Trophoblast cell (in vitro differentiated cells and primary cell): ENCODE measurements around the gene BPIFA2.

ENCODE experiments used
- DNase-seq, 2 donors: peaks; one replicate each; pipeline ENCODE4 v3.0.0-alpha.2; 2016
- H2AFZ ChIP-seq: 2 replicates; pipeline ENCODE4 v1.6.1; 2013; ENCODE audit warnings: low read length, moderate library complexity, mild to moderate bottlenecking; ENCODE audit not compliant: insufficient read depth, poor library complexity
- H2AK5ac ChIP-seq: 2 replicates; pipeline ENCODE4 v1.6.1; 2013; ENCODE audit warnings: mild to moderate bottlenecking, low read length
- H2BK120ac ChIP-seq: 2 replicates; pipeline ENCODE4 v1.6.1; 2013; ENCODE audit warnings: low read length, mild to moderate bottlenecking, moderate library complexity; ENCODE audit not compliant: insufficient read depth, poor library complexity
- H2BK12ac ChIP-seq: 2 replicates; pipeline ENCODE4 v1.6.1; 2013; ENCODE audit warnings: mild to moderate bottlenecking, low read length, moderate library complexity
- H2BK5ac ChIP-seq: 2 replicates; pipeline ENCODE4 v1.6.1; 2013; ENCODE audit warnings: low read length, low read depth, moderate library complexity, mild to moderate bottlenecking; ENCODE audit not compliant: poor library complexity
- H3K14ac ChIP-seq: 2 replicates; pipeline ENCODE4 v1.6.1; 2013; ENCODE audit warnings: mild to moderate bottlenecking, low read length
- H3K18ac ChIP-seq: 2 replicates; pipeline ENCODE4 v1.6.1; 2013; ENCODE audit warnings: mild to moderate bottlenecking, low read length
- H3K23ac ChIP-seq: 2 replicates; pipeline ENCODE4 v1.6.1; 2013; ENCODE audit warnings: low read length
- H3K27ac ChIP-seq: 2 replicates; pipeline ENCODE4 v1.5.1; 2013; ENCODE audit warnings: low read depth, mild to moderate bottlenecking, inconsistent platforms, low read length, moderate library complexity
- H3K27me3 ChIP-seq: 2 replicates; pipeline ENCODE4 v1.6.1; 2013; ENCODE audit warnings: inconsistent platforms, mild to moderate bottlenecking, low read length, moderate library complexity; ENCODE audit not compliant: insufficient read depth
- H3K36me3 ChIP-seq, 2 experiments: 1 replicate in 1 of 2; 2 replicates in 1 of 2; pipeline ENCODE4 v1.6.1; 2013; ENCODE audit warnings: low read length in 2 of 2, mild to moderate bottlenecking in 2 of 2, moderate library complexity in 1 of 2; ENCODE audit not compliant: insufficient read depth in 2 of 2, control insufficient read depth in 1 of 2
- H3K4ac ChIP-seq: 2 replicates; pipeline ENCODE4 v1.6.1; 2013; ENCODE audit warnings: low read depth, mild to moderate bottlenecking, low read length, moderate library complexity
- H3K4me1 ChIP-seq, 2 experiments: 1 replicate in 1 of 2; 2 replicates in 1 of 2; pipeline ENCODE4 v1.6.1; 2013; ENCODE audit warnings: low read length in 2 of 2, mild to moderate bottlenecking in 2 of 2, moderate library complexity in 1 of 2; ENCODE audit not compliant: insufficient read depth in 2 of 2, control insufficient read depth in 1 of 2
- H3K4me2 ChIP-seq: 2 replicates; pipeline ENCODE4 v1.6.1; 2013; ENCODE audit warnings: inconsistent platforms, mild to moderate bottlenecking, low read length, moderate library complexity
- H3K4me3 ChIP-seq: 2 replicates; pipeline ENCODE4 v1.5.1; 2013; ENCODE audit warnings: mild to moderate bottlenecking, low read depth, low read length, inconsistent platforms
- H3K79me1 ChIP-seq: one replicate; pipeline ENCODE4 v1.6.1; 2013; ENCODE audit warnings: low read length
- H3K79me2 ChIP-seq: 2 replicates; pipeline ENCODE4 v1.6.1; 2013; ENCODE audit warnings: low read length, mild to moderate bottlenecking; ENCODE audit not compliant: control insufficient read depth, insufficient read depth, poor library complexity
- H3K9ac ChIP-seq: 2 replicates; pipeline ENCODE4 v1.6.1; 2013; ENCODE audit warnings: mild to moderate bottlenecking, low read length
- H3K9me3 ChIP-seq: 2 replicates; pipeline ENCODE4 v1.6.1; 2013; ENCODE audit warnings: low read depth, mild to moderate bottlenecking, control low read depth, inconsistent platforms, low read length; ENCODE audit not compliant: insufficient read depth
- H4K12ac ChIP-seq: 2 replicates; pipeline ENCODE4 v1.6.1; 2013; ENCODE audit warnings: low read depth, mild to moderate bottlenecking, low read length, moderate library complexity
- H4K8ac ChIP-seq: 2 replicates; pipeline ENCODE4 v1.6.1; 2013; ENCODE audit warnings: low read depth, mild to moderate bottlenecking, low read length, moderate library complexity
- H4K91ac ChIP-seq: one replicate; pipeline ENCODE4 v1.6.1; 2013; ENCODE audit warnings: low read depth, mild to moderate bottlenecking, low read length, moderate library complexity
- WGBS: extraction: QIAGEN DNeasy Blood & Tissue Kit; methylation state at CpG from one replicate; pipeline ENCODE4 v1.1.7; 2013; ENCODE audit warnings: missing lambda C conversion rate; ENCODE audit not compliant: insufficient read length, insufficient coverage; ENCODE audit errors: extremely low coverage; 5-methylcytosine and 5-hydroxymethylcytosine counted together

The BPIFA2 gene

GRCh38 chr20:33209789-33210188 is 41.8 kb downstream of the BPIFA2 start:
- no CpG with 5 or more reads among the region's 13 CpGs for WGBS
- Histone ChIP-seq H4K8ac (no peak overlapping the region), H3K18ac (no peak overlapping the region)

GRCh38 chr20:33210371-33210770 is 42.4 kb downstream of the BPIFA2 start:
- Histone ChIP-seq H4K8ac (no peak overlapping the region), H3K79me2 (no peaks in the 10 kb centered on the region), H2AK5ac (no peak overlapping the region), H4K91ac (no peak overlapping the region), H3K27me3 (no peaks in the 10 kb centered on the region), H3K4me1 (no peaks in the 10 kb centered on the region), H3K36me3 (no peaks in the 10 kb centered on the region), H2BK120ac (no peak overlapping the region), H3K4ac (no peak overlapping the region), H2BK12ac (no peak overlapping the region), H3K9ac (no peak overlapping the region), H3K9me3 (no peaks in the 10 kb centered on the region), H3K18ac (no peak overlapping the region), H3K79me1 (no peaks in the 10 kb centered on the region), H3K27ac (no peak overlapping the region), H2BK5ac (no peak overlapping the region), H4K12ac (no peak overlapping the region), H3K14ac (no peak overlapping the region), H2AFZ (no peak overlapping the region), H3K4me2 (no peak overlapping the region), H3K4me3 (no peak overlapping the region), H3K23ac (no peak overlapping the region)
- DNase-seq, result peak; percentile 83 to 84
- no CpG with 5 or more reads among the region's 1 CpG for WGBS

More at GRCh38 chr20:33209789-33210188, 41.8 kb downstream of the BPIFA2 start:
- no peaks in the 10 kb centered on the region for H3K27me3 ChIP-seq
- no peak overlapping the region for H2AFZ ChIP-seq
- no peak overlapping the region for H3K14ac ChIP-seq
- H2BK5ac ChIP-seq, result no peak overlapping the region
- no peaks in the 10 kb centered on the region for H3K36me3 ChIP-seq
- no peak overlapping the region for H3K4me2 ChIP-seq
- no peak overlapping the region for H4K91ac ChIP-seq
- peak; percentile 79 to 95 for DNase-seq
- no peaks in the 10 kb centered on the region for H3K79me1 ChIP-seq
- no peak overlapping the region for H4K12ac ChIP-seq
- no peak overlapping the region for H3K9ac ChIP-seq
- no peak overlapping the region for H3K23ac ChIP-seq
- H3K4me3 ChIP-seq, result no peak overlapping the region
- no peak overlapping the region for H2AK5ac ChIP-seq
- H3K4ac ChIP-seq, result no peak overlapping the region
- H2BK12ac ChIP-seq, result no peak overlapping the region
- H3K27ac ChIP-seq, result no peak overlapping the region
- no peak overlapping the region for H2BK120ac ChIP-seq
- no peaks in the 10 kb centered on the region for H3K9me3 ChIP-seq
- no peaks in the 10 kb centered on the region for H3K4me1 ChIP-seq
- no peaks in the 10 kb centered on the region for H3K79me2 ChIP-seq

GRCh38 chr20:33211817-33212424 is 44.0 kb downstream of the BPIFA2 start:
- Histone ChIP-seq H3K36me3 (no peaks in the 10 kb centered on the region), H3K4me1 (no peaks in the 10 kb centered on the region), H3K27me3 (no peaks in the 10 kb centered on the region), H3K79me1 (no peaks in the 10 kb centered on the region), H3K14ac (no peak overlapping the region), H2AK5ac (no peak overlapping the region), H3K4ac (no peak overlapping the region), H2BK12ac (no peak overlapping the region), H2AFZ (no peak overlapping the region), H2BK120ac (no peak overlapping the region), H3K18ac (no peak overlapping the region), H4K12ac (no peak overlapping the region), H3K79me2 (no peaks in the 10 kb centered on the region), H4K8ac (no peak overlapping the region), H2BK5ac (no peak overlapping the region), H3K4me2 (no peak overlapping the region), H3K9ac (no peak overlapping the region), H3K23ac (no peak overlapping the region), H3K4me3 (no peak overlapping the region), H3K9me3 (no peaks in the 10 kb centered on the region), H4K91ac (no peak overlapping the region), H3K27ac (no peak overlapping the region)
- DNase-seq, result peak; percentile 63 to 88
- no CpG with 5 or more reads among the region's 5 CpGs for WGBS

- no peak for DNase-seq
- WGBS, result no CpG with 5 or more reads among the region's 2 CpGs
These were observed 49.1 kb downstream of the BPIFA2 start, which contains the start of gene BPIFA3 for GRCh38 chr20:33217052-33217451. TSS of gene BPIFA3 (plus strand) at chr20:33217352. CDS start at chr20:33217537, 185 bp downstream.

More at GRCh38 chr20:33217052-33217451, 49.1 kb downstream of the BPIFA2 start, which contains the start of gene BPIFA3:
- H2AK5ac ChIP-seq, result no peak within 1 kb of the TSS
- H4K8ac ChIP-seq, result no peak within 1 kb of the TSS
- H3K79me1 ChIP-seq, result no peaks in the 10 kb centered on the region
- no peaks in the 10 kb centered on the region for H3K9me3 ChIP-seq
- H3K27me3 ChIP-seq, result no peaks in the 10 kb centered on the region
- H3K14ac ChIP-seq, result no peak within 1 kb of the TSS
- no peak within 1 kb of the TSS for H3K23ac ChIP-seq
- H3K79me2 ChIP-seq, result no peaks in the 10 kb centered on the region
- H4K91ac ChIP-seq, result no peak within 1 kb of the TSS
- no peak within 1 kb of the TSS for H3K4me3 ChIP-seq
- H3K4me2 ChIP-seq, result no peak within 1 kb of the TSS
- no peak within 1 kb of the TSS for H2BK5ac ChIP-seq
- H3K9ac ChIP-seq, result no peak within 1 kb of the TSS
- no peak within 1 kb of the TSS for H3K27ac ChIP-seq
- H3K4ac ChIP-seq, result no peak within 1 kb of the TSS
- H2AFZ ChIP-seq, result no peak within 1 kb of the TSS
- H2BK120ac ChIP-seq, result no peak within 1 kb of the TSS
- H3K36me3 ChIP-seq, result no peaks in the 10 kb centered on the region
- H2BK12ac ChIP-seq, result no peak within 1 kb of the TSS
- H3K18ac ChIP-seq, result no peak within 1 kb of the TSS
- H4K12ac ChIP-seq, result no peak within 1 kb of the TSS
- H3K4me1 ChIP-seq, result no peaks in the 10 kb centered on the region
